ENCODE results near the gene ARGLU1. TPM values are rescaled to one million over a fixed set of nuclear protein-coding genes. Genes with fewer than 3 reads are reported as not detected.

Gene ARGLU1
- total RNA-seq, 1 donor: 41.8 TPM

DNA sequence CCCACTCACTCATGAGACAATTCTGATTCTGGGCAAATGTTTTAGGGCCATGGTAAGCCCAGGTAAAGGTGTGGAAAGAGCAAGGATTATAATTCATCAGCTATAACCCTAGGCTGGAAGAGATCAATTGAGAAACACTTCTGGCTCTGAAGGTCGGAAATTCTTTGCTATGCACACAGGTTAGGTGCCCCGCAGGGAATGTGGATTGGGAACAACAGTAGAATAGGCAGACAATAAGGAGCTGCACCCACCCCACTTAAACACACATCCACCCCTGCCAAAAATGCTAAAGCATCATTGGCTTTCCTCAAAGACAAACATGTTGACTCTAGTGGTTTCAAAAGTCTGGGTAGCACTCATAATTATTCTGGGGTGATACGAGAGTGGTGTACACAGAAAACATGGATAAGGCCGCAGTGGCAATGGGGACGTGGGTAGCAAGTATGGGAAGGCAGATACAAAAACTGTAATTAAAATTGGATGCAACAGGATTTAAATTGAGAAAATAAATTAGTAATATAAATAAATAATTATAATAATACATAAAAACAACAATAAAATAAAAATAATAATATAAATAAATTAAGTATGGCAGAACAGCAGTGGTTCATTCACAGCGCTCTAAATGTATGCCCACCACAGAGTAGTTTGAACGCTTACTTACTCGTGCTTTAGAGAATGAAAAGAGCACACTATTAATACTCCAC, 41.0 kb downstream of the ARGLU1 start:
- no peak overlapping the region for H3K4me3 ChIP-seq (ENCODE audit: low read depth, low read length)
- no peak for TF ChIP-seq CTCF (IDR thresholded peaks at IDR 0.05; ENCODE audit: insufficient read depth, low read length)
- no peak for DNase-seq (ENCODE audit: low read depth)

DNA sequence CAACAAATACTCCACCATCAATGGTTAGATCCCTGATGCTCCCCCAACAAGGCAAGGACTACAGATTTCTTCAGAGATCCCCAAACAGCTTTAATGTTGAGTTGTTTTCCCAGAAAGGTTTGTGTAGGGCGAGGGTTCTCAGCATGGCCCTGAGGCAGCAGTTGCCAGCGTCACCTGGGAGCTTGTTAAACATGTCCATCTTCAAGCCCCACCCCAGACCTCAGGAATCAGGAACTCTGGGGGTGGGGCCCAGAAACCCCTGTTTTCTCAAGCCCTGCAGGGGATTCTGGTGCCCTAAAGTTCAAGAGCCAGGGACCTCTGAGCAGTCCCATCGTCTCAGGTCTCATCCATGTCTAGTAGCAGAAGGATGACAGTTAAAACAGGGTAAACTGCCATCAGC, 42.1 kb downstream of the ARGLU1 start:
- TF ChIP-seq CTCF (IDR thresholded peaks at IDR 0.05; ENCODE audit: insufficient read depth, low read length): no peak
- H3K4me3 ChIP-seq (ENCODE audit: low read depth, low read length): no peak overlapping the region
- DNase-seq (ENCODE audit: low read depth): no peak

- no peak overlapping the region for H3K4me3 ChIP-seq (ENCODE audit: low read depth, low read length)
- no peak for DNase-seq (ENCODE audit: low read depth)
- no peak for TF ChIP-seq CTCF (IDR thresholded peaks at IDR 0.05; ENCODE audit: insufficient read depth, low read length)
Observed at GRCh38 chr13:106524108-106524507, 43.8 kb downstream of the ARGLU1 start.

DNA sequence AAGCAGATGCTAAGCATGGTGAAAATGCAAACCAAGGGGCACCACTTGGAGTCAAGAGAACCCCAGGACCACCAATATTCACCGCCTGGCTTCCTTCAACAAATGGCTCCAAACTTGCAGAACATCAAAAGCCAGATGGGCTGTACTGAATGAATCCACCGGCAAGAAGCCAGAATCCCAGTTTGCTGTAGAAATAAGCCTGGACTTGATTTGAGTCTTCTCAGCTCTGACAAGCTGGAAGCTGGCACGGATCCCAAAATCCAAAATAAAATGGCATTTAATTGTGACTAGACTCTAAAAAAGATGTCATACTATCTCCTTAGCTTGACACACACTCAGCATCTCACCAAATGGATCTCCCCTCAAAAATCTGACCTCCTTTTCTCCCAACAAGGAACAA, 44.4 kb downstream of the ARGLU1 start:
- H3K4me3 ChIP-seq (ENCODE audit: low read depth, low read length): no peak overlapping the region
- TF ChIP-seq CTCF (IDR thresholded peaks at IDR 0.05; ENCODE audit: insufficient read depth, low read length): no peak
- peak; percentile 30 for DNase-seq (ENCODE audit: low read depth)

DNA sequence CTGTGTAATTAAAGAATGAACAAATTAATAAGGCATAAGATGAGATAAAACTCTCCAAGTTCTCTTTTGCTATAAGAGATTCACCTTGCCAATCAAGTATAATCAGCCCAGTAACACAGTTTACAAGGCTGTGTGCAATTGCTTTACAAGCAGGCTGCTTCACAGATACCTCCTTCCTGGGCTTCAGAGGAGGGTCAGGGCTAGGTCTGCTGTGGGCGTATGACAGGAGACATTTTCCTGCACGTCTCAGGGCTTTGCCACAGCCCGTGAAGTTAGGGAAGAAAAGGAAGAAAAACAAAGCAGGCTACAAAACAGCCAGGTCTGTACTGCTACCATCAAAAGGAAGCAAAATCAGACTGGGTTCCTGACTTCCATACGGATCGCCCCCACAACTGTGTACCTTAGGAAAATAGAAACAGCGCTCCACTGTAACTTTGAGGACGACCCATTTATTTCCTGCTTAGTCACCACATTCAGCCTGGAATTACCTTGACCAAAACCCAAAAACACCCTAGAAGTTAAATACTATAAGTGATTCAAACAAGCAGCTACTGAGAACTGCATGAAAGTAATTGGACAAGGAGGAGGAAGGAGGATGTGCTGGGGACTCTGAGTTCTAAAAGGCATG, 44.9 kb downstream of the ARGLU1 start:
- no peak for TF ChIP-seq CTCF (IDR thresholded peaks at IDR 0.05; ENCODE audit: insufficient read depth, low read length)
- no peak for DNase-seq (ENCODE audit: low read depth)
- H3K4me3 ChIP-seq (ENCODE audit: low read depth, low read length): no peak overlapping the region

GRCh38 chr13:106522112-106522705, 45.7 kb downstream of the ARGLU1 start:
- no peak for TF ChIP-seq CTCF (IDR thresholded peaks at IDR 0.05; ENCODE audit: insufficient read depth, low read length)
- no peak for DNase-seq (ENCODE audit: low read depth)
- H3K4me3 ChIP-seq (ENCODE audit: low read depth, low read length): no peak overlapping the region
